Adrenal gland (tissue), 12 donors: ENCODE data around the gene TMEM121. TPM values are rescaled to one million over a fixed set of nuclear protein-coding genes. Genes with fewer than 3 reads are reported as not detected.

Experiments
- DNase-seq, 7 donors: peaks; one replicate each; pipeline ENCODE4 v3.0.0-alpha.2; 2019 to 2020
- H3K27ac ChIP-seq, 5 donors: fragments of 200-600 bp; sonication (generic) in 4 of 5; 1 replicate in 3 of 5; 2 replicates in 2 of 5; pipeline versions ENCODE4 v1.5.1 to v1.8.0; 2016 to 2020; ENCODE audit warnings: mild to moderate bottlenecking in 1 of 5
- H3K27me3 ChIP-seq: fragments of 200-600 bp; 2 replicates; pipeline ENCODE4 v1.8.0; 2021
- H3K36me3 ChIP-seq, 2 donors: fragments of 200-600 bp; replicated peaks in 1 of 2; 1 replicate in 1 of 2; 2 replicates in 1 of 2; pipeline versions ENCODE4 v1.5.1 to v1.8.0; 2018 to 2022
- H3K4me1 ChIP-seq, 2 donors: fragments of 200-600 bp; replicated peaks in 1 of 2; 1 replicate in 1 of 2; 2 replicates in 1 of 2; pipeline versions ENCODE4 v1.5.1 to v1.8.0; 2018 to 2021
- H3K4me3 ChIP-seq, 4 donors: fragments of 200-600 bp; sonication (generic) in 3 of 4; one replicate each; pipeline ENCODE4 v1.5.1; 2016 to 2018
- H3K9me3 ChIP-seq, 3 donors: fragments of 200-600 bp; sonication (generic) in 1 of 3; replicated peaks in 1 of 3; 1 replicate in 2 of 3; 2 replicates in 1 of 3; pipeline versions ENCODE4 v1.5.1 to v1.8.0; 2016 to 2021
- CTCF ChIP-seq, 6 experiments: fragments of 450-650 bp in 4 of 6; fragments of 200-600 bp in 2 of 6; sonication (generic) in 1 of 6; IDR thresholded peaks; 1 replicate in 5 of 6; 2 replicates in 1 of 6; pipeline versions ENCODE4 v1.5.1 to v1.8.0; 2016 to 2021; ENCODE audit warnings: antibody characterized with exemption in 6 of 6, mild to moderate bottlenecking in 2 of 6, moderate library complexity in 1 of 6
- POLR2A ChIP-seq, 2 donors: fragments of 450-650 bp; IDR thresholded peaks; one replicate each; pipeline ENCODE4 v1.6.1; 2017; ENCODE audit warnings: antibody characterized with exemption in 2 of 2, mild to moderate bottlenecking in 2 of 2, moderate library complexity in 1 of 2
- WGBS, 4 donors: extraction: QIAGEN DNeasy Blood & Tissue Kit in 2 of 4; methylation state at CpG; one replicate each; pipeline versions ENCODE4 v1.1.5 to v1.1.7; 2013 to 2017; 5-methylcytosine and 5-hydroxymethylcytosine counted together
- intact Hi-C, 2 donors: fragments of 100-400 bp; cut with DNase I; formaldehyde crosslinking; loops; one replicate each; pipeline versions ENCODE4 v1.14.1 to v1.15.0; 2022 to 2023
- polyA plus RNA-seq, 3 donors: library from polyadenylated mRNA; stranded (reverse); fragments of 200-250 nt in 2 of 3; fragments of 350-450 nt in 1 of 3; fragmentation: Illumina TruSeq in 1 of 3; extraction: RNeasy Lipid Tissue Mini Kit (QIAGEN cat#74804) in 1 of 3; gene quantifications; one replicate each; pipeline ENCODE4 v1.2.3, GENCODE V29; 2013 to 2014
- total RNA-seq, 9 donors: library from RNA; depleted of rRNA in 4 of 9; stranded (reverse); fragments of >200 nt in 4 of 9; fragments of 120-200 nt in 1 of 9; fragmentation: NEBNext Ultra II Directional in 1 of 9; extraction: Animal tissue kit (Norgen Biotek cat#: 25700) in 1 of 9; gene quantifications; one replicate each; pipeline versions ENCODE4 v1.1.0 to v1.2.4, GENCODE V29; 2013 to 2023
- donor health status: healthy with polysubstance abuse.
- donor health status: Bipolar disorder and iron deficiency.
- donor health status: DM: yes; HTN: yes; CAD: no.
- donor health status: DM: no; HTN: no; CAD: no.
- donor health status: DM: no; HTN: no; CAD: no.
- donor health status: DM: yes; HTN: yes; CAD: no.

Gene TMEM121
- total and polyA plus RNA-seq, 12 donors = 0.78 to 12.1 (median 1.7) TPM; not detected in 1

- DNase-seq = no peak
- H3K4me3 ChIP-seq = no peak overlapping the region
- 55 to 72% (median 63%) methylated on average over 20 to 21 of the region's 21 CpGs for WGBS, 4 donors
- intact Hi-C loops = no loop called here
- no peak for TF ChIP-seq CTCF (IDR thresholded peaks at IDR 0.05)
- no peak for TF ChIP-seq POLR2A (IDR thresholded peaks at IDR 0.05)
- H3K4me1 ChIP-seq = peaks cover 3 to 11% of the 10 kb centered on the region in 2 donors
- peaks cover 21% of the 10 kb centered on the region for H3K27me3 ChIP-seq
- H3K27ac ChIP-seq = no peak overlapping the region
- no peaks in the 10 kb centered on the region for H3K9me3 ChIP-seq
- H3K36me3 ChIP-seq = no peaks in the 10 kb centered on the region
Observed at GRCh38 chr14:105533811-105534498, 7.6 kb downstream of the TMEM121 start.

GRCh38 chr14:105534586-105534985 lies 8.2 kb downstream of the TMEM121 start:
- Histone ChIP-seq H3K36me3 (no peaks in the 10 kb centered on the region), H3K27me3 (peaks cover 15% of the 10 kb centered on the region), H3K27ac (no peak overlapping the region), H3K4me1 (peaks cover 0 to 4% of the 10 kb centered on the region in 2 donors), H3K9me3 (no peaks in the 10 kb centered on the region), H3K4me3 (no peak overlapping the region)
- intact Hi-C loops = no loop called here
- TF ChIP-seq POLR2A (IDR thresholded peaks at IDR 0.05) (no peak), CTCF (IDR thresholded peaks at IDR 0.05) (no peak)
- WGBS, 4 donors = 46 to 69% (median 65%) methylated on average over 6 to 13 of the region's 13 CpGs
- DNase-seq = no peak

GRCh38 chr14:105536051-105536450 lies 9.7 kb downstream of the TMEM121 start:
- intact Hi-C loops = no loop called here
- H3K4me1 ChIP-seq = no peaks in the 10 kb centered on the region
- no peak overlapping the region for H3K27ac ChIP-seq
- H3K27me3 ChIP-seq = peaks cover 11% of the 10 kb centered on the region
- DNase-seq = no peak
- TF ChIP-seq POLR2A (IDR thresholded peaks at IDR 0.05) (no peak), CTCF (IDR thresholded peaks at IDR 0.05) (no peak)
- H3K9me3 ChIP-seq = no peaks in the 10 kb centered on the region
- WGBS, 4 donors = 64 to 81% (median 77%) methylated on average over 4 to 7 of the region's 7 CpGs
- no peaks in the 10 kb centered on the region for H3K36me3 ChIP-seq
- H3K4me3 ChIP-seq = no peak overlapping the region

GRCh38 chr14:105536691-105537579 lies 10.6 kb downstream of the TMEM121 start:
- H3K36me3 ChIP-seq = no peaks in the 10 kb centered on the region
- H3K4me1 ChIP-seq = no peaks in the 10 kb centered on the region
- intact Hi-C loops = no loop called here
- no peak overlapping the region for H3K27ac ChIP-seq
- DNase-seq = no peak
- no peak overlapping the region for H3K4me3 ChIP-seq
- peaks cover 16% of the 10 kb centered on the region for H3K27me3 ChIP-seq
- WGBS, 4 donors = 67 to 77% (median 70%) methylated on average over 29 to 34 of the region's 34 CpGs
- TF ChIP-seq CTCF (IDR thresholded peaks at IDR 0.05) (no peak), POLR2A (IDR thresholded peaks at IDR 0.05) (no peak)
- no peaks in the 10 kb centered on the region for H3K9me3 ChIP-seq
